ENCODE data around the gene PSMC3. TPM values are rescaled to one million over a fixed set of nuclear protein-coding genes. Genes with fewer than 3 reads are reported as not detected.

The PSMC3 gene
- total and polyA plus RNA-seq, 9 of the 15 experiments (the other 6 are each of a cell fraction or from before 2014, with no cell fraction given) = 44.3 to 324 (median 240) TPM

GRCh38 chr11:47406896-47407745, 19.1 kb downstream of the PSMC3 start (continued):
- TF ChIP-seq ZNF318 (IDR thresholded peaks at IDR 0.05; ENCODE audit: borderline replicate concordance in 1 of 2, low read depth in 1 of 2) (no peak), PURB (CRISPR knock-in tag; IDR thresholded peaks at IDR 0.05; ENCODE audit: low read depth) (no peak), ZNF395 (CRISPR knock-in tag; IDR thresholded peaks at IDR 0.05) (0 out of 2 replicates have a peak, but pooled peaks have one; percentile 12), NR2C1 (IDR thresholded peaks at IDR 0.05) (no peak), NR2C1 (tag; IDR thresholded peaks at IDR 0.05) (0 out of 2 replicates have a peak, but pooled peaks have one; percentile 34), POLR2AphosphoS2 (IDR thresholded peaks at IDR 0.05; ENCODE audit: low read length) (no peak), NFXL1 (CRISPR knock-in tag; IDR thresholded peaks at IDR 0.05) (no peak), NFRKB (IDR thresholded peaks at IDR 0.05; ENCODE audit: low read depth) (0 out of 2 replicates have a peak, but pooled peaks have one; percentile 10)
